IPS-20b (cell line): ENCODE data around the gene EPS8.

ENCODE experiments used
- H3K27ac ChIP-seq: one replicate; pipeline ENCODE4 v1.5.1; 2013; ENCODE audit warnings: low read length
- H3K27me3 ChIP-seq: 2 replicates; pipeline ENCODE4 v1.6.1; 2013; ENCODE audit warnings: mild to moderate bottlenecking, low read length, inconsistent platforms; ENCODE audit not compliant: insufficient read depth
- H3K36me3 ChIP-seq: 2 replicates; pipeline ENCODE4 v1.6.1; 2013; ENCODE audit warnings: low read depth, mild to moderate bottlenecking, inconsistent platforms, low read length, moderate library complexity; ENCODE audit not compliant: insufficient read depth
- H3K4me1 ChIP-seq: 2 replicates; pipeline ENCODE4 v1.6.1; 2013; ENCODE audit warnings: mild to moderate bottlenecking, control low read depth, inconsistent platforms, low read length, moderate library complexity; ENCODE audit not compliant: insufficient read depth
- H3K4me3 ChIP-seq: 2 replicates; pipeline ENCODE4 v1.5.1; 2013; ENCODE audit warnings: mild to moderate bottlenecking, low read length, inconsistent platforms
- H3K9ac ChIP-seq: 2 replicates; pipeline ENCODE4 v1.6.1; 2013; ENCODE audit warnings: low read depth, mild to moderate bottlenecking, inconsistent platforms, low read length, moderate library complexity
- H3K9me3 ChIP-seq: 2 replicates; pipeline ENCODE4 v1.6.1; 2013; ENCODE audit warnings: mild to moderate bottlenecking, low read depth, low read length, inconsistent platforms; ENCODE audit not compliant: insufficient read depth

Gene EPS8

DNA sequence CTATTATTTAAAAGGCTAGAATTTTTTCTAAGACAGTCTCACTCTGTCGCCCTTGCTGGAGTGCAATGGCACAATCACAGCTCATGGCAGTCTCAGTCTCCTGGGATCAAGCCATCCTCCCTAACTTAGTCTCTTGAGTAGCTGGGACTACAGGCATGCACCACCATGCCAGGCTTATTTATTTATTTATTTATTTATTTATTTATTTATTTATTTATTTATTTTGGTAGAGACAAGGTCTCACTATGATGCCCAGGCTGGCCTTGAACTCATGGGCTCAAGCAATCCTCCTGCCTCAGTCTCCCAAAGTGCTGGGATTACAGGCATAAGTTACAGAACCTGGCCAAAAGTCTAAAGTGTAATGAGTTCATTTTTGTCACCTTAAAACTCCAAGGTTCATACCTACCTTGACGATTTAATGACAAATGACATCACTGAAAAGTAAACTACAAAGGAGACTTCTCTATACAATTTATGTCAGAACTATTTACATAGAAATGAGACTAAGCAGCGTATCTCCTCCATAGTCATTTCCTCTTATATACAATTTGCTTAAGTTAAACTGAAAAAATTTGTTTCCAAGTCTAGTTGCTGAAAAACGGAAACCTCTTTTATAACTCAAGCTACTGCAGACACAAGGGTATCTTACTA lies 78.2 kb downstream of the EPS8 start:
- no peaks in the 10 kb centered on the region for H3K9me3 ChIP-seq
- no peak overlapping the region for H3K4me3 ChIP-seq
- H3K27me3 ChIP-seq: no peaks in the 10 kb centered on the region
- H3K27ac ChIP-seq: no peak overlapping the region
- H3K36me3 ChIP-seq: no peaks in the 10 kb centered on the region
- peaks cover 9% of the 10 kb centered on the region; the same call in 1 of the 2 replicates for H3K4me1 ChIP-seq
- H3K9ac ChIP-seq: no peak overlapping the region

GRCh38 chr12:15709551-15709950 lies 79.6 kb downstream of the EPS8 start:
- Histone ChIP-seq H3K27me3 (no peaks in the 10 kb centered on the region), H3K36me3 (no peaks in the 10 kb centered on the region), H3K4me1 (peaks cover 12% of the 10 kb centered on the region; the same call in 1 of the 2 replicates), H3K27ac (no peak overlapping the region), H3K9ac (no peak overlapping the region), H3K9me3 (no peaks in the 10 kb centered on the region), H3K4me3 (no peak overlapping the region)

GRCh38 chr12:15708396-15709076 lies 80.7 kb downstream of the EPS8 start:
- H3K4me1 ChIP-seq: peaks cover 12% of the 10 kb centered on the region; the same call in 1 of the 2 replicates
- no peaks in the 10 kb centered on the region for H3K9me3 ChIP-seq
- no peaks in the 10 kb centered on the region for H3K27me3 ChIP-seq
- no peaks in the 10 kb centered on the region for H3K36me3 ChIP-seq
- no peak overlapping the region for H3K9ac ChIP-seq
- no peak overlapping the region for H3K27ac ChIP-seq
- no peak overlapping the region for H3K4me3 ChIP-seq

- Histone ChIP-seq H3K27ac (no peak overlapping the region), H3K4me1 (peaks cover 12% of the 10 kb centered on the region; the same call in 1 of the 2 replicates), H3K36me3 (no peaks in the 10 kb centered on the region), H3K9me3 (no peaks in the 10 kb centered on the region), H3K4me3 (no peak overlapping the region), H3K27me3 (no peaks in the 10 kb centered on the region), H3K9ac (no peak overlapping the region)
Observed at GRCh38 chr12:15707516-15708199, 81.5 kb downstream of the EPS8 start.

GRCh38 chr12:15706010-15706676 lies 83.0 kb downstream of the EPS8 start:
- H3K9ac ChIP-seq: no peak overlapping the region
- no peaks in the 10 kb centered on the region for H3K27me3 ChIP-seq
- no peaks in the 10 kb centered on the region for H3K36me3 ChIP-seq
- H3K9me3 ChIP-seq: no peaks in the 10 kb centered on the region
- H3K27ac ChIP-seq: no peak overlapping the region
- H3K4me1 ChIP-seq: peaks cover 12% of the 10 kb centered on the region; the same call in 1 of the 2 replicates
- no peak overlapping the region for H3K4me3 ChIP-seq

DNA sequence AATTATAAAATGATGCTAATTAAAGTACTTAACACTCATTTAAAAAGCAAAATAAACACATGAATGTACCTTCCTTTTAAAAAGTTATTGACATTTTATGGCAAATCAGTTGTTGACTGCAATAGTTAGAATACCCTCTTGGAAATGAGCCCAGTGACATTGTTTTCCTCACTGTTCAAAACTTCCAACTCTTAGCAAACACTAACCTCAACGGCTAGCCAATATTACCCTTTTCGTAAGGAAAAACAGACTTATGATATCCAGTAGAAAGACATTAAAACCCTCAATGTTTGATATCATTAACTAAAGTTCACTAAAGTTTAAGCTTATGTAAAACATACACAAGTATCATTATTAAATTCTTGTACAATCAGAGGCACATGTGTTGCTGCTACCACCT lies 83.6 kb downstream of the EPS8 start:
- Histone ChIP-seq H3K27me3 (no peaks in the 10 kb centered on the region), H3K27ac (no peak overlapping the region), H3K9ac (no peak overlapping the region), H3K4me1 (peaks cover 12% of the 10 kb centered on the region), H3K9me3 (no peaks in the 10 kb centered on the region), H3K4me3 (no peak overlapping the region), H3K36me3 (no peaks in the 10 kb centered on the region)

DNA sequence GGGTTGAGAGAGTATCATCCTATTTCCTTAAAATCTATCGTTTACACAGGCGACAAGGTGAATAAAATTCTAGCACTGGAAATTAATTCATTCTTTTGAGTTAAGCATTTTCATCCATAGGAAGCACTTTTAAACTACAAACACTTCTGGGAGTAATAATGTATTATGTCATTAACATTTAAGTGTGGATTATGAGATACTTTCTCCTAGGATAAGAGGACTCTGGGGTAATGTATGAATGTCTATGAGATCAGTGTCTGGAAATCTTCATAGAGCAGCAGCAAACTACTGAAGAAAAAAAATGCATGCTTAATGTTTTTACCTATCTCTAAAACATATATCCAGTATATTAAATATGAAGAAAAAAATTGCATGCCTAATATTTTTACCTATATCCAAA lies 86.9 kb downstream of the EPS8 start:
- H3K27me3 ChIP-seq: no peaks in the 10 kb centered on the region
- no peak overlapping the region for H3K27ac ChIP-seq
- no peak overlapping the region for H3K9ac ChIP-seq
- no peaks in the 10 kb centered on the region for H3K36me3 ChIP-seq
- peaks cover 3% of the 10 kb centered on the region for H3K4me1 ChIP-seq
- H3K9me3 ChIP-seq: no peaks in the 10 kb centered on the region
- no peak overlapping the region for H3K4me3 ChIP-seq

GRCh38 chr12:15701631-15702156 lies 87.5 kb downstream of the EPS8 start:
- H3K27me3 ChIP-seq: no peaks in the 10 kb centered on the region
- no peaks in the 10 kb centered on the region for H3K9me3 ChIP-seq
- no peaks in the 10 kb centered on the region for H3K36me3 ChIP-seq
- no peak overlapping the region for H3K27ac ChIP-seq
- H3K4me1 ChIP-seq: peaks cover 3% of the 10 kb centered on the region
- no peak overlapping the region for H3K9ac ChIP-seq
- no peak overlapping the region for H3K4me3 ChIP-seq

- Histone ChIP-seq H3K4me3 (no peak overlapping the region), H3K9me3 (no peaks in the 10 kb centered on the region), H3K27me3 (no peaks in the 10 kb centered on the region), H3K9ac (no peak overlapping the region), H3K4me1 (peaks cover 3% of the 10 kb centered on the region), H3K36me3 (no peaks in the 10 kb centered on the region), H3K27ac (no peak overlapping the region)
Observed at GRCh38 chr12:15701206-15701605, 88.0 kb downstream of the EPS8 start.

GRCh38 chr12:15700595-15700994 lies 88.6 kb downstream of the EPS8 start:
- Histone ChIP-seq H3K9ac (no peak overlapping the region), H3K9me3 (no peaks in the 10 kb centered on the region), H3K27ac (no peak overlapping the region)

DNA sequence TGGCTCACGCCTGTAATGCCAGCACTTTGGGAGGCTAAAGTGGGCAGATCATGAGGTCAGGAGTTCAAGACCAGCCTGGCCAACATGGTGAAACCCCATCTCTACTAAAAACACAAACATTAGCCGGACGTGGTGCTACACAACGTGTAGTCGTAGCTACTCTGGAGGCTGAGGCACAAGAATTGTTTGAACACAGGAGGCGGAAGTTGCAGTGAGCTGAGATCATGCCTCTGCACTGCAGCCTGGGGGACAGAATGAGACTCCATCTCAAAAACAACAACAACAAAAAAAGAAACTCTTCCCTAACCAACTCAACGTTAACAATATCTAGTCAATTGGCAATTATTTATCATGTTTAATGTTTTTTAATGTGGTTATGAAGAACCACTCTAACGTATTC lies 89.3 kb downstream of the EPS8 start:
- Histone ChIP-seq H3K36me3 (no peaks in the 10 kb centered on the region), H3K4me3 (no peak overlapping the region), H3K27ac (no peak overlapping the region), H3K4me1 (no peaks in the 10 kb centered on the region; the same call in 1 of the 2 replicates), H3K27me3 (no peaks in the 10 kb centered on the region), H3K9ac (no peak overlapping the region), H3K9me3 (no peaks in the 10 kb centered on the region)

More at GRCh38 chr12:15700595-15700994, 88.6 kb downstream of the EPS8 start:
- no peaks in the 10 kb centered on the region for H3K27me3 ChIP-seq
- no peaks in the 10 kb centered on the region; the same call in none of the 2 replicates for H3K4me1 ChIP-seq
- no peaks in the 10 kb centered on the region for H3K36me3 ChIP-seq
- no peak overlapping the region for H3K4me3 ChIP-seq
